Uterus (tissue), 4 donors: ENCODE data around the gene ABCG1. TPM values are rescaled to one million over a fixed set of nuclear protein-coding genes. Genes with fewer than 3 reads are reported as not detected.

Source experiments
- DNase-seq, 2 donors: peaks; one replicate each; pipeline ENCODE4 v3.0.0-alpha.2; 2019 to 2020
- H3K27ac ChIP-seq, 2 donors: fragments of 200-600 bp; sonication (generic); 1 replicate in 1 of 2; 2 replicates in 1 of 2; pipeline ENCODE4 v1.5.1; 2016 to 2018
- H3K27me3 ChIP-seq, 2 donors: fragments of 200-600 bp; sonication (generic); one replicate each; pipeline ENCODE4 v1.5.1; 2018 to 2019; ENCODE audit warnings: control low read depth in 1 of 2
- H3K36me3 ChIP-seq, 2 donors: fragments of 200-600 bp; sonication (generic); one replicate each; pipeline ENCODE4 v1.5.1; 2019; ENCODE audit warnings: control low read depth in 1 of 2
- H3K4me1 ChIP-seq, 2 donors: fragments of 200-600 bp; sonication (generic); one replicate each; pipeline ENCODE4 v1.5.1; 2018 to 2019; ENCODE audit warnings: control low read depth in 1 of 2
- H3K4me3 ChIP-seq, 2 donors: fragments of 200-600 bp; sonication (generic); 1 replicate in 1 of 2; 2 replicates in 1 of 2; pipeline ENCODE4 v1.5.1; 2018 to 2019; ENCODE audit warnings: mild to moderate bottlenecking in 1 of 2
- H3K9me3 ChIP-seq, 2 donors: fragments of 200-600 bp; sonication (generic); one replicate each; pipeline ENCODE4 v1.5.1; 2019; ENCODE audit warnings: control low read depth in 1 of 2
- CTCF ChIP-seq, 4 experiments: fragments of 200-600 bp in 2 of 4; fragments of 450-650 bp in 2 of 4; sonication (generic) in 2 of 4; IDR thresholded peaks; one replicate each; pipeline ENCODE4 v1.5.1; 2016 to 2019; ENCODE audit warnings: antibody characterized with exemption in 4 of 4, mild to moderate bottlenecking in 2 of 4, moderate library complexity in 1 of 4
- POLR2A ChIP-seq, 2 donors: fragments of 450-650 bp; IDR thresholded peaks; one replicate each; pipeline ENCODE4 v1.6.1; 2016; ENCODE audit warnings: antibody characterized with exemption in 2 of 2, mild to moderate bottlenecking in 1 of 2, moderate library complexity in 1 of 2
- intact Hi-C: fragments of 100-400 bp; cut with DNase I; formaldehyde crosslinking; loops from one replicate; pipeline ENCODE4 v1.15.1; 2023; ENCODE audit warnings: low total_unique reads
- total RNA-seq, 4 donors: library from RNA; depleted of rRNA in 3 of 4; stranded (reverse); fragments of >200 nt in 3 of 4; gene quantifications; one replicate each; pipeline versions ENCODE4 v1.1.0 to v1.2.4, GENCODE V29; 2014 to 2023
- donor health status: DM: yes; HTN: yes; CAD: no.

Gene ABCG1
- total RNA-seq, 4 donors from 2014 or later: 11.8 to 51.7 (median 18.4) TPM

- no peak overlapping the region for H3K4me3 ChIP-seq
- no peak overlapping the region for H3K27ac ChIP-seq
- DNase-seq: no peak
- no peaks in the 10 kb centered on the region for H3K36me3 ChIP-seq
- peaks cover 0 to 8% of the 10 kb centered on the region in 2 donors for H3K27me3 ChIP-seq
- TF ChIP-seq POLR2A (IDR thresholded peaks at IDR 0.05): no peak
- TF ChIP-seq CTCF (IDR thresholded peaks at IDR 0.05): no peak
- peaks cover 0 to 3% of the 10 kb centered on the region in 2 donors for H3K4me1 ChIP-seq
- no peaks in the 10 kb centered on the region for H3K9me3 ChIP-seq
- intact Hi-C loops: no loop called here
Observed at GRCh38 chr21:42304556-42305454, 85.9 kb downstream of the ABCG1 start.

- H3K4me3 ChIP-seq: no peak overlapping the region
- peaks cover 0 to 8% of the 10 kb centered on the region in 2 donors for H3K27me3 ChIP-seq
- no peak for DNase-seq
- H3K4me1 ChIP-seq: peaks cover 0 to 4% of the 10 kb centered on the region in 2 donors
- no peak overlapping the region for H3K27ac ChIP-seq
- TF ChIP-seq CTCF (IDR thresholded peaks at IDR 0.05): no peak
- TF ChIP-seq POLR2A (IDR thresholded peaks at IDR 0.05): no peak
- H3K36me3 ChIP-seq: no peaks in the 10 kb centered on the region
- no peaks in the 10 kb centered on the region for H3K9me3 ChIP-seq
- intact Hi-C loops: no loop called here
Observed at GRCh38 chr21:42305707-42306147, 86.8 kb downstream of the ABCG1 start.

- Histone ChIP-seq H3K4me1 (peaks cover 0 to 4% of the 10 kb centered on the region in 2 donors), H3K27me3 (peaks cover 0 to 8% of the 10 kb centered on the region in 2 donors), H3K36me3 (no peaks in the 10 kb centered on the region), H3K4me3 (no peak overlapping the region), H3K27ac (no peak overlapping the region), H3K9me3 (no peaks in the 10 kb centered on the region)
- TF ChIP-seq CTCF (IDR thresholded peaks at IDR 0.05) (no peak), POLR2A (IDR thresholded peaks at IDR 0.05) (no peak)
- intact Hi-C loops: no loop called here
- DNase-seq: no peak
Observed at GRCh38 chr21:42306366-42307035, 87.6 kb downstream of the ABCG1 start.

- no peak for DNase-seq
- Histone ChIP-seq H3K4me3 (no peak overlapping the region), H3K27ac (no peak overlapping the region), H3K4me1 (peaks cover 0 to 4% of the 10 kb centered on the region in 2 donors), H3K36me3 (no peaks in the 10 kb centered on the region), H3K9me3 (no peaks in the 10 kb centered on the region), H3K27me3 (peaks cover 0 to 8% of the 10 kb centered on the region in 2 donors)
- intact Hi-C loops: no loop called here
- TF ChIP-seq POLR2A (IDR thresholded peaks at IDR 0.05) (no peak), CTCF (IDR thresholded peaks at IDR 0.05) (no peak)
Observed at GRCh38 chr21:42307106-42307505, 88.2 kb downstream of the ABCG1 start.
